GM12801 (cell line): ENCODE measurements around the gene CAV1.

Experiments used
- TF ChIP-seq, protein P1 (sequence below): IDR thresholded peaks from one replicate; pipeline ENCODE4 v1.5.1; 2011; ENCODE audit warnings: control low read depth; ENCODE audit not compliant: insufficient read length; ENCODE audit errors: extremely low read depth

Gene CAV1

DNA sequence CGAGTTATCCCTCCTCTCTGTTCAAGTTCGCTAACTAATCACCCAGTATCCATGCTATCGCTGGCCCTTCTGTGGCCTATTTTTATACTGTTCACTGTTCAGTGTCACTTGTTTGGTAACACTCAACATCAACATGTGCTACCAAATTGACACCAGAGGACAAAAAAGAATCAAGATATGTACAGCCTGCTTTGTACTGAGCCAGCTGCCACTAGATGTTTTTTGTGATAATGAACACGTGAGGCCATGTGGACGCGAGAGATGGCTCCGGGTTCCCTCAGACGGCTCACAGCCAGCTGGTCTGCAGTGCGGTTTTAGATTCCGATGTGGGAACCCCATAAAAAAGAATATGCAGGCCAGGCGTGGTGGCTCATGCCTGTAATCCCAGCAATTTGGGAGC lies 21.2 kb downstream of the CAV1 start:
- TF ChIP-seq, protein P1, sequence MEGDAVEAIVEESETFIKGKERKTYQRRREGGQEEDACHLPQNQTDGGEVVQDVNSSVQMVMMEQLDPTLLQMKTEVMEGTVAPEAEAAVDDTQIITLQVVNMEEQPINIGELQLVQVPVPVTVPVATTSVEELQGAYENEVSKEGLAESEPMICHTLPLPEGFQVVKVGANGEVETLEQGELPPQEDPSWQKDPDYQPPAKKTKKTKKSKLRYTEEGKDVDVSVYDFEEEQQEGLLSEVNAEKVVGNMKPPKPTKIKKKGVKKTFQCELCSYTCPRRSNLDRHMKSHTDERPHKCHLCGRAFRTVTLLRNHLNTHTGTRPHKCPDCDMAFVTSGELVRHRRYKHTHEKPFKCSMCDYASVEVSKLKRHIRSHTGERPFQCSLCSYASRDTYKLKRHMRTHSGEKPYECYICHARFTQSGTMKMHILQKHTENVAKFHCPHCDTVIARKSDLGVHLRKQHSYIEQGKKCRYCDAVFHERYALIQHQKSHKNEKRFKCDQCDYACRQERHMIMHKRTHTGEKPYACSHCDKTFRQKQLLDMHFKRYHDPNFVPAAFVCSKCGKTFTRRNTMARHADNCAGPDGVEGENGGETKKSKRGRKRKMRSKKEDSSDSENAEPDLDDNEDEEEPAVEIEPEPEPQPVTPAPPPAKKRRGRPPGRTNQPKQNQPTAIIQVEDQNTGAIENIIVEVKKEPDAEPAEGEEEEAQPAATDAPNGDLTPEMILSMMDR: no peak

DNA sequence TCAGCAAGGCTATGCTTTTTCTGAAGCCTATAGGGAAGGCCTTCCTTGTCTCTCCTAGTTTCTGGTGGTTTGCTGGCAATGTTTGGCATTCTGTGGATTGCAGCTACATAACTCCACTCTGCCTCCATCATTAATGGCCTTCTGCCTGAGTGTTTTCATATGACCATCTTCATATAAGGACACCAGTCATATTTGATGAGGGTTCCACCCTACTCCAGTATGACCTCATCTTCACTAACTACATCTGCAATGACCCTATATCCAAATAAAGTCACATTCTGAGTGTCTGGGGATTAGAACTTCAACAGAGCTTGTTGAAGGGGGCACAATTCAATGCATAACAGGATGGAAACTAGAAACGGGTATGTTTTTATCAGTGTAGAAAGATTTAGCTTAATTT lies 22.1 kb downstream of the CAV1 start:
- TF ChIP-seq, protein P1: no peak

- TF ChIP-seq, protein P1: no peak
Observed at GRCh38 chr7:116547347-116547746, 22.5 kb downstream of the CAV1 start.

DNA sequence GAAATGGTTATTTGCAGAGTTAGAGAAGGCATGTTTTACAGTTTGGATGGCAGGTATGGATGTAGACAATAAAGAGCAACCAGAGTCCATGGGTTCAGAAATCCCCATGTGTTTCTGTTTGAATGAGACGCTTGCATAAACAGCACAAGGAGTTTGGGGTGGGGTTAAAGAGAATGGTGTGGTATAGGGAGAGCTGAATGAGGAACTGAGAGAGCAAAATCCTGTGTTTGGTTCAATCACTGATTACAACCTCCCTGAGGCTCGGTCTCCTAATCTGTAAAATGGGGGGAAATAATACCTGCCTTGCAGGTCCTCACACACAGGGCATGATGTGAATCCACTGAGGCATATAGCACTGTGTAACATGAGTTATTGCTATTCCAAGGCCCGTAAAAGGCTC lies 23.7 kb downstream of the CAV1 start:
- TF ChIP-seq, protein P1: no peak

DNA sequence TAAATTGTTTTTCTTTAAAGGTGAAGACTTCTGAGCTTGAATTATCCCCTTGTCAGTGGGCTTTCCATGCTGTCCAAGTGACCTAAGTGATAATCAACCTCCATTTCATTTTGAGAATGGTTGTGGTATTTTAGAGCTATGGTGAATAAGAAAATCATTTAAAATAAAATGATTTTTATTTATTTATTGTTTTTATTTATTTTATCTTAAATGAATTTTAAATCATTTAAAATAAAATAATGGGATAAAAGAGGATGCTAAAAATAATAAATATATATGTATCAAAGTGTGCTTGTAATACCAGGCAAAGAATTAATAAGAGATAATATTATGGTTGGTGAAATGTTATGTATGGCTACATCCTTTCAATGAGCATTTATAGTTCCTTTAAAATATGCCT lies 24.5 kb downstream of the CAV1 start:
- TF ChIP-seq, protein P1: no peak

DNA sequence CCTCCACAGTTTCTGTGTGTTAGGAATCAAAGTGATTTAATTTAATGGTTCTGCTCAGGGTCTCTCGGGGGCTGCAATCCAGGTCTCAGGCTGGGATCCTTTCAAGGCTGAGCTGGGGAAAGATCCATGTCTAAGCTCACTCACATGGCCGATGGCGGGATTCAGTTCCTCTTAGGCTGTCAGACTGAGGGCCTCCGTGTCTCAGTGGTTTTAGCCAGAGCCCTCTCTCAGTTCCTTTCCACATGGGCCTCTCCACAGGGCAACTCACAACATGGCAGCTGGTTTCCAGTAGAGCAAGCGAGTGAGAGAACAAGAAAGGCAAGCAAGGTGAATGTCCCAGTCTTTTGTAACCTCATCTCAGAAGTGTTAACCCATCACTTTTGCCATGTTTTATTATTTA lies 26.9 kb downstream of the CAV1 start:
- TF ChIP-seq, protein P1: no peak

DNA sequence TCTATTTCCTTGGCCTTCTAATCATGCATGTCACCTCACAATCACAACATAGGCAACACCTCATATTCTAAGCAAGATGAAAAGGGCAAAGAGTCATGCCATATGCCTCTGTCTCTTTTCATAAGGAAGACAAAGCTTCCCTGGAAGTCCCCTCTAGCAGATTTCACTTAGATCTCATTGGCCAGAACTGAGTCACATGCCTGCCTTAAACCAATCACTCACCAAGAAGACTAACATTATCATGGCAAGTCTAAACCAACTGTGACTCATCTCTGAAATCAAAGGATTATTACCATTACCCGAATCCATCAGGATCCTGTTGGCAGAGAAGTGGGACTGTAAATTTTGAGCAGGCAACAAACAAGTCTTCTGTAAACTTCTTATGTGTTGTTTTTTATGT lies 27.8 kb downstream of the CAV1 start:
- TF ChIP-seq, protein P1: no peak

GRCh38 chr7:116553168-116553964 lies 28.5 kb downstream of the CAV1 start:
- TF ChIP-seq, protein P1: no peak
